Measurements from ENCODE around the gene LEP.

DNA sequence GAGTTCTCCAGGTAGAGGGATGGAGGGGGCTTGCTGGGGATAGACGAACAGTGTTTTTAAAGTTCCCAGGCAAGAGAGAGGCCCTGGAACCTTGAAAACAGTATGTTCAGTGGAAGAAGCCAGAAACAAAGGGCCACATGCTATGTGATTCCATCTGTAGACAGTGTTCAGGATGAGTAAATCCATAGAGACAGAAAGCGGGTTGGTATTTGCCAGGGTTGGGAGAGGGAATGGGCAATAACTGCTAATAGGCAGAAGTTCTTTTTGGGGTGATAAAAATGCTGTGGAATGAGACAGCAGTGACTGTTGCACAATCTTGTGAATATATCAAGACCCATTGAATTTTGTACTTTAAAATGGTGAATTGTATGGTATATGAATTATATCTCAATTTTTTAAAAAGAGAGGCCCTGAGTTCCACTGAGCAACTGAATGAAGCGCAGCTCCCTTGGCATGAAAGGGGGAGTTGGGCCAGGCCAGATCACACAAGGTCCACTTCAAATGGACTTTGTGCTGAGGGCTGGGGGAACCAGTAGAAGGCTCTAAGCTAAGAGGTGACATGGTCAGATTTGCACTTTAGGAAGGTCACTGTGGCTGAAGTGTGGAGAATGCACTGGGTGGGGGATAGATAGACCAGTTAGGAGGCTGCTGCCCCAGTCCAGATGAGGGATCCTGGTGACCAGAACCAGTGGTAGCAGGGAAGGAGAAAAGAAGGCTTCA lies 34.0 kb downstream of the LEP start:
- no peak for TF ChIP-seq MAX (IDR thresholded peaks at IDR 0.05)
- no peak for TF ChIP-seq RAD21 (IDR thresholded peaks at IDR 0.05; ENCODE audit: low read depth)
- no peak for TF ChIP-seq NFIC (IDR thresholded peaks at IDR 0.05)
- no peak for TF ChIP-seq EGR1 (IDR thresholded peaks at IDR 0.05)

All from Ishikawa (cell line).